Measurements from ENCODE around the gene SLC30A1. TPM values are rescaled to one million over a fixed set of nuclear protein-coding genes. Genes with fewer than 3 reads are reported as not detected.

The SLC30A1 gene
- total and polyA plus RNA-seq, 2 of the 13 experiments (the other 11 are each of a cell fraction or from before 2014, with no cell fraction given) = 5.9 to 24.4 TPM

DNA sequence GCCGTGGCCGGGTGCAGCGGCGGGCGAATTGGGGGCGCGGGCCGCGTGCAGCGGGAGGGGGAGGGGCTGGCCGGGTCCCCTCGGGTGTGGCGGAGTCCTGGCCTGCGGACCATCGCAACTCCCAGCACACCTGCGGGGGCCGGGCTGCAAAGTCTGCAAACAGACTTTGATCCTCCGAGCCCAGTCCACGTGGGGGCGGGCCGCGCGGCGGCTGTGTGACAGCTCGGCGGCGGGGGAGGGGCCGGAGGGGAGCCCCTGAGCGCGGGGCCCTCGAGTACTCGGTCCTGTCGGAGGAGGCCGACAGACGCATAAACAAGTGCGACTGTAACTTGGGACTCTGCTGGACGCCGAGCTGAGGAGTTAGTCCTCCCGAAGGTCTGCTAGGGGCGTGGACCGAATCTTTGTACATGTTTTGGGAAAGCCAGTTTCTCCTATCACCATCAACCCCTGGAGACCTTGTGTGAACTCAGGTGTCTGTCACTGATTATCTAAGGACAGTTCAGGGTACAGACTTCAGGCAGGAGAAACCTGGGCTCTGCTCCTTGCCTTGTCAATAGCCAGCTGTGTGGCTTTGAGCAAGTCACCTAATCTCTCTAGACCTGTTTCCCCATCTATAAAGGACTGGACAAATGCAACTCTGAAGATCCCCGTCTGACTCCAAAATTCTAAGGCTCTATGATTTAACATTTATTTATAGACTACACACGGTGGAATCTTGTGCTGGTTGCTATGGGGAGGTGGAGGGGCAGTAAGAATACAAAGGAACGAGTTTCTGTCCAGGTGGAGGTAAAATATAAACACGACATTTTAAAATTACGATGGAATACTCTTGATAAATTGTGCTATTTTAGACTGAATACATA is 710 bp upstream of the SLC30A1 start (continued):
- TF ChIP-seq, protein P1, sequence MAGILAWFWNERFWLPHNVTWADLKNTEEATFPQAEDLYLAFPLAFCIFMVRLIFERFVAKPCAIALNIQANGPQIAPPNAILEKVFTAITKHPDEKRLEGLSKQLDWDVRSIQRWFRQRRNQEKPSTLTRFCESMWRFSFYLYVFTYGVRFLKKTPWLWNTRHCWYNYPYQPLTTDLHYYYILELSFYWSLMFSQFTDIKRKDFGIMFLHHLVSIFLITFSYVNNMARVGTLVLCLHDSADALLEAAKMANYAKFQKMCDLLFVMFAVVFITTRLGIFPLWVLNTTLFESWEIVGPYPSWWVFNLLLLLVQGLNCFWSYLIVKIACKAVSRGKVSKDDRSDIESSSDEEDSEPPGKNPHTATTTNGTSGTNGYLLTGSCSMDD (CRISPR knock-in tag; IDR thresholded peaks at IDR 0.05) = no peak
- TF ChIP-seq ZNF30 (CRISPR knock-in tag; IDR thresholded peaks at IDR 0.05) (no peak), PLRG1 (conservative IDR thresholded peaks at IDR 0.05) (no peak), KLF6 (CRISPR knock-in tag; IDR thresholded peaks at IDR 0.05) (peak; percentile 60; the same call in 1 of the 2 replicates), BRD4 (CRISPR knock-in tag; IDR thresholded peaks at IDR 0.05) (0 out of 2 replicates have a peak, but pooled peaks have one; percentile 36), ZNF772 (CRISPR knock-in tag; IDR thresholded peaks at IDR 0.05) (0 out of 2 replicates have a peak, but pooled peaks have one; percentile 29), POGZ (CRISPR knock-in tag; IDR thresholded peaks at IDR 0.05) (peak; percentile 50; the same call in 1 of the 2 replicates), ATF7 (IDR thresholded peaks at IDR 0.05) (no peak), ATF7 (CRISPR knock-in tag; IDR thresholded peaks at IDR 0.05) (no peak), ZNF234 (CRISPR knock-in tag; conservative IDR thresholded peaks at IDR 0.05) (no peak), ZNF792 (CRISPR knock-in tag; IDR thresholded peaks at IDR 0.05) (no peak), ZFAT (CRISPR knock-in tag; conservative IDR thresholded peaks at IDR 0.05) (no peak), ZNF709 (CRISPR knock-in tag; IDR thresholded peaks at IDR 0.05) (no peak), MXI1 (IDR thresholded peaks at IDR 0.05; ENCODE audit: borderline replicate concordance, low read depth, low read length) (peak; percentile 92; the same call in 2 of the 3 replicates), NKX3-1 (CRISPR knock-in tag; IDR thresholded peaks at IDR 0.05) (0 out of 2 replicates have a peak, but pooled peaks have one; percentile 17), MAFG (CRISPR knock-in tag; IDR thresholded peaks at IDR 0.05) (no peak)
- TF ChIP-seq, protein P2, sequence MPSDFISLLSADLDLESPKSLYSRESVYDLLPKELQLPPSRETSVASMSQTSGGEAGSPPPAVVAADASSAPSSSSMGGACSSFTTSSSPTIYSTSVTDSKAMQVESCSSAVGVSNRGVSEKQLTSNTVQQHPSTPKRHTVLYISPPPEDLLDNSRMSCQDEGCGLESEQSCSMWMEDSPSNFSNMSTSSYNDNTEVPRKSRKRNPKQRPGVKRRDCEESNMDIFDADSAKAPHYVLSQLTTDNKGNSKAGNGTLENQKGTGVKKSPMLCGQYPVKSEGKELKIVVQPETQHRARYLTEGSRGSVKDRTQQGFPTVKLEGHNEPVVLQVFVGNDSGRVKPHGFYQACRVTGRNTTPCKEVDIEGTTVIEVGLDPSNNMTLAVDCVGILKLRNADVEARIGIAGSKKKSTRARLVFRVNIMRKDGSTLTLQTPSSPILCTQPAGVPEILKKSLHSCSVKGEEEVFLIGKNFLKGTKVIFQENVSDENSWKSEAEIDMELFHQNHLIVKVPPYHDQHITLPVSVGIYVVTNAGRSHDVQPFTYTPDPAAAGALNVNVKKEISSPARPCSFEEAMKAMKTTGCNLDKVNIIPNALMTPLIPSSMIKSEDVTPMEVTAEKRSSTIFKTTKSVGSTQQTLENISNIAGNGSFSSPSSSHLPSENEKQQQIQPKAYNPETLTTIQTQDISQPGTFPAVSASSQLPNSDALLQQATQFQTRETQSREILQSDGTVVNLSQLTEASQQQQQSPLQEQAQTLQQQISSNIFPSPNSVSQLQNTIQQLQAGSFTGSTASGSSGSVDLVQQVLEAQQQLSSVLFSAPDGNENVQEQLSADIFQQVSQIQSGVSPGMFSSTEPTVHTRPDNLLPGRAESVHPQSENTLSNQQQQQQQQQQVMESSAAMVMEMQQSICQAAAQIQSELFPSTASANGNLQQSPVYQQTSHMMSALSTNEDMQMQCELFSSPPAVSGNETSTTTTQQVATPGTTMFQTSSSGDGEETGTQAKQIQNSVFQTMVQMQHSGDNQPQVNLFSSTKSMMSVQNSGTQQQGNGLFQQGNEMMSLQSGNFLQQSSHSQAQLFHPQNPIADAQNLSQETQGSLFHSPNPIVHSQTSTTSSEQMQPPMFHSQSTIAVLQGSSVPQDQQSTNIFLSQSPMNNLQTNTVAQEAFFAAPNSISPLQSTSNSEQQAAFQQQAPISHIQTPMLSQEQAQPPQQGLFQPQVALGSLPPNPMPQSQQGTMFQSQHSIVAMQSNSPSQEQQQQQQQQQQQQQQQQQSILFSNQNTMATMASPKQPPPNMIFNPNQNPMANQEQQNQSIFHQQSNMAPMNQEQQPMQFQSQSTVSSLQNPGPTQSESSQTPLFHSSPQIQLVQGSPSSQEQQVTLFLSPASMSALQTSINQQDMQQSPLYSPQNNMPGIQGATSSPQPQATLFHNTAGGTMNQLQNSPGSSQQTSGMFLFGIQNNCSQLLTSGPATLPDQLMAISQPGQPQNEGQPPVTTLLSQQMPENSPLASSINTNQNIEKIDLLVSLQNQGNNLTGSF (CRISPR knock-in tag; IDR thresholded peaks at IDR 0.05) = no peak
- TF ChIP-seq, protein P3, sequence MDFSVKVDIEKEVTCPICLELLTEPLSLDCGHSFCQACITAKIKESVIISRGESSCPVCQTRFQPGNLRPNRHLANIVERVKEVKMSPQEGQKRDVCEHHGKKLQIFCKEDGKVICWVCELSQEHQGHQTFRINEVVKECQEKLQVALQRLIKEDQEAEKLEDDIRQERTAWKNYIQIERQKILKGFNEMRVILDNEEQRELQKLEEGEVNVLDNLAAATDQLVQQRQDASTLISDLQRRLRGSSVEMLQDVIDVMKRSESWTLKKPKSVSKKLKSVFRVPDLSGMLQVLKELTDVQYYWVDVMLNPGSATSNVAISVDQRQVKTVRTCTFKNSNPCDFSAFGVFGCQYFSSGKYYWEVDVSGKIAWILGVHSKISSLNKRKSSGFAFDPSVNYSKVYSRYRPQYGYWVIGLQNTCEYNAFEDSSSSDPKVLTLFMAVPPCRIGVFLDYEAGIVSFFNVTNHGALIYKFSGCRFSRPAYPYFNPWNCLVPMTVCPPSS (IDR thresholded peaks at IDR 0.05) = no peak
- TF ChIP-seq, protein P4, sequence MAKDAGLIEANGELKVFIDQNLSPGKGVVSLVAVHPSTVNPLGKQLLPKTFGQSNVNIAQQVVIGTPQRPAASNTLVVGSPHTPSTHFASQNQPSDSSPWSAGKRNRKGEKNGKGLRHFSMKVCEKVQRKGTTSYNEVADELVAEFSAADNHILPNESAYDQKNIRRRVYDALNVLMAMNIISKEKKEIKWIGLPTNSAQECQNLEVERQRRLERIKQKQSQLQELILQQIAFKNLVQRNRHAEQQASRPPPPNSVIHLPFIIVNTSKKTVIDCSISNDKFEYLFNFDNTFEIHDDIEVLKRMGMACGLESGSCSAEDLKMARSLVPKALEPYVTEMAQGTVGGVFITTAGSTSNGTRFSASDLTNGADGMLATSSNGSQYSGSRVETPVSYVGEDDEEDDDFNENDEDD (CRISPR knock-in tag; IDR thresholded peaks at IDR 0.05; ENCODE audit: borderline replicate concordance) = peak; percentile 40
- TF ChIP-seq, protein P5, sequence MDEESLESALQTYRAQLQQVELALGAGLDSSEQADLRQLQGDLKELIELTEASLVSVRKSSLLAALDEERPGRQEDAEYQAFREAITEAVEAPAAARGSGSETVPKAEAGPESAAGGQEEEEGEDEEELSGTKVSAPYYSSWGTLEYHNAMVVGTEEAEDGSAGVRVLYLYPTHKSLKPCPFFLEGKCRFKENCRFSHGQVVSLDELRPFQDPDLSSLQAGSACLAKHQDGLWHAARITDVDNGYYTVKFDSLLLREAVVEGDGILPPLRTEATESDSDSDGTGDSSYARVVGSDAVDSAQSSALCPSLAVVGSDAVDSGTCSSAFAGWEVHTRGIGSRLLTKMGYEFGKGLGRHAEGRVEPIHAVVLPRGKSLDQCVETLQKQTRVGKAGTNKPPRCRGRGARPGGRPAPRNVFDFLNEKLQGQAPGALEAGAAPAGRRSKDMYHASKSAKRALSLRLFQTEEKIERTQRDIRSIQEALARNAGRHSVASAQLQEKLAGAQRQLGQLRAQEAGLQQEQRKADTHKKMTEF (CRISPR knock-in tag; IDR thresholded peaks at IDR 0.05) = peak; percentile 56; the same call in 1 of the 2 replicates

Measured in HepG2 (cell line).